ENCODE results near the gene CCDC13. TPM values are rescaled to one million over a fixed set of nuclear protein-coding genes. Genes with fewer than 3 reads are reported as not detected.

CCDC13 gene
- total RNA-seq, result 1.7 and 1.9 TPM in 2 replicates

GRCh38 chr3:42772670-42773408 lies at the start of gene CCDC13:
CCDC13 (minus strand) TSS chr3:42773253; CDS start chr3:42758345, 14,908 bp downstream.
- POLR2A ChIA-PET, result interaction anchor here (0.6 to 1.4 kb wide), 2 partner anchors 9 to 31 kb away, joined by 3 to 6 read pairs; partner anchors contain the start of gene HIGD1A
- ATAC-seq (ENCODE audit: low read depth), result peak; percentile 90
- intact Hi-C loops (cut with micrococcal nuclease), result loop anchor here (1.0 to 10.0 kb wide), 9 partner anchors 28 to 922 kb away; partner anchors contain the start of genes ABHD5, HIGD1A, NKTR and SNRK

GRCh38 chr3:42822828-42823227 lies 49.8 kb upstream of the CCDC13 start:
- H3K9me3 Mint-ChIP-seq, result no peaks in the 10 kb centered on the region
- H3K4me1 Mint-ChIP-seq, result no peaks in the 10 kb centered on the region
- CTCF ChIA-PET, result no interaction called here
- H3K27me3 Mint-ChIP-seq, result peaks cover 5% of the 10 kb centered on the region
- DNase-seq (no peak), ATAC-seq (ENCODE audit: low read depth) (no peak)
- POLR2A ChIA-PET, result no interaction called here
- no peaks in the 10 kb centered on the region for H3K36me3 Mint-ChIP-seq (ENCODE audit: low read depth)
- intact Hi-C loops (cut with micrococcal nuclease), result no loop called here
- no peak for TF ChIP-seq CTCF (IDR thresholded peaks at IDR 0.05)
- no peak overlapping the region for H3K27ac Mint-ChIP-seq
- no peak overlapping the region for H3K4me3 Mint-ChIP-seq

More at GRCh38 chr3:42772670-42773408, at the start of gene CCDC13:
- peak; percentile 97 for DNase-seq
- no peaks in the 10 kb centered on the region for H3K27me3 Mint-ChIP-seq
- TF ChIP-seq CTCF (IDR thresholded peaks at IDR 0.05), result no peak
- H3K9me3 Mint-ChIP-seq, result peaks cover 2% of the 10 kb centered on the region
- H3K4me3 Mint-ChIP-seq, result peak within 1 kb of the TSS; percentile 90
- peak within 1 kb of the TSS; percentile 89 for H3K27ac Mint-ChIP-seq
- H3K4me1 Mint-ChIP-seq, result peaks cover 13% of the 10 kb centered on the region
- CTCF ChIA-PET, result no interaction called here
- H3K36me3 Mint-ChIP-seq (ENCODE audit: low read depth), result peaks cover 4% of the 10 kb centered on the region

GRCh38 chr3:42820746-42821051 lies 47.6 kb upstream of the CCDC13 start:
- ATAC-seq (ENCODE audit: low read depth) (no peak), DNase-seq (no peak)
- Mint-ChIP-seq H3K27ac (no peak overlapping the region), H3K27me3 (peaks cover 2% of the 10 kb centered on the region), H3K9me3 (no peaks in the 10 kb centered on the region), H3K4me3 (no peak overlapping the region), H3K36me3 (ENCODE audit: low read depth) (no peaks in the 10 kb centered on the region), H3K4me1 (no peaks in the 10 kb centered on the region)
- ChIA-PET POLR2A (no interaction called here), CTCF (no interaction called here)
- no peak for TF ChIP-seq CTCF (IDR thresholded peaks at IDR 0.05)
- intact Hi-C loops (cut with micrococcal nuclease), result no loop called here

GRCh38 chr3:42819351-42819965 lies 46.4 kb upstream of the CCDC13 start:
- Mint-ChIP-seq H3K36me3 (ENCODE audit: low read depth) (no peaks in the 10 kb centered on the region), H3K9me3 (no peaks in the 10 kb centered on the region), H3K4me1 (no peaks in the 10 kb centered on the region), H3K27ac (no peak overlapping the region), H3K27me3 (no peaks in the 10 kb centered on the region), H3K4me3 (no peak overlapping the region)
- POLR2A ChIA-PET, result no interaction called here
- ATAC-seq (ENCODE audit: low read depth) (no peak), DNase-seq (no peak)
- intact Hi-C loops (cut with micrococcal nuclease), result no loop called here
- CTCF ChIA-PET, result interaction anchor here (0.9 kb wide), 1 partner anchor 12 kb away, joined by 3 read pairs; no protein-coding TSS in a partner anchor
- TF ChIP-seq CTCF (IDR thresholded peaks at IDR 0.05), result no peak

- Mint-ChIP-seq H3K4me3 (no peak overlapping the region), H3K9me3 (no peaks in the 10 kb centered on the region), H3K27me3 (no peaks in the 10 kb centered on the region), H3K36me3 (ENCODE audit: low read depth) (no peaks in the 10 kb centered on the region), H3K4me1 (peaks cover 8% of the 10 kb centered on the region), H3K27ac (no peak overlapping the region)
- DNase-seq, result no peak
- no peak for ATAC-seq (ENCODE audit: low read depth)
- no peak for TF ChIP-seq CTCF (IDR thresholded peaks at IDR 0.05)
- intact Hi-C loops (cut with micrococcal nuclease), result no loop called here
- CTCF ChIA-PET, result no interaction called here
- POLR2A ChIA-PET, result no interaction called here
Measured at GRCh38 chr3:42815826-42816225, 42.8 kb upstream of the CCDC13 start.

Measured in activated B cell treated with CpG ODN at 0.5 μM for 24 hours (primary cell).